SK-N-MC (cell line): ENCODE measurements around the gene SIDT2.

Experiments
- EZH2 ChIP-seq: fragments of 200-600 bp; sonication (generic); IDR thresholded peaks from one replicate; pipeline ENCODE4 v1.6.1; 2017; ENCODE audit warnings: antibody characterized with exemption
- POLR2AphosphoS5 ChIP-seq: IDR thresholded peaks from 2 replicates; pipeline ENCODE4 v1.6.1; 2012; ENCODE audit warnings: mild to moderate bottlenecking, low read depth, low read length, borderline replicate concordance

DNA sequence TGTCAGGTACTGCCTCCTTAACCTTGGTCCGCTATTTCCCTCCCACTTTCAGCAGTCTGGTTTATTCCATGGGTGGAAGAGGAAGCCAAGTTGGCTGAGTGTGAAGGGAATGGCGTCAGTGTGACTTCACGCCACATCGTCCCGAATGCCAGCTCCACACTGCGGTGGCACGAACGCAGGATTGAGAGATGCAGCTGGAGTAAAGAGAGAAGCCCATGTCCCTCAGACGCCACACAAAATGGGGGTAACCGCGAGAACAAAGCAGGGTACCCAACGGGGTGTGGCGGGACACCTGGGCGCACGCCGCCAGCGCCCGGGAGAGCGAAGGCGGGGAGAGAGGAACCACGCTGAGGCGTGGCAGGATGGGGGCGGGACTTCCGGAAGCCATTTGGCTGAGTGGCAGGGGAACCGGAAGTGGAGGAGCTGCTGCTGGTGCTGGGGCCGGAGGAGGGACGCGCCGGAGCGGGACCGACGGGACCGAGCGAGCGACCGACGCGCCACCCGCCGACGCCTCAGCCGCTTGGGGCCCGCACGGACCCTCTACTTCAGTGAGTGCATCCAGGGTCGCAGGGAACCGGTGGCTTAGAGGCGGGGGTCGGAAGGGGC is 34.6 kb upstream of the SIDT2 start, which contains the start of gene PAFAH1B2:
- TF ChIP-seq EZH2 (no peak), POLR2AphosphoS5 (peak; percentile 97)
